Heart left ventricle (tissue), 13 donors: ENCODE results near the gene BICDL1.

Source experiments
- POLR2A ChIP-seq, 2 donors: fragments of 450-650 bp; IDR thresholded peaks; one replicate each; pipeline ENCODE4 v1.6.1; 2017; ENCODE audit warnings: antibody characterized with exemption in 2 of 2, mild to moderate bottlenecking in 2 of 2, moderate library complexity in 2 of 2
- TF ChIP-seq, protein P1 (sequence below), 12 donors: fragments of 200-600 bp; sonication (generic) in 4 of 12; IDR thresholded peaks; one replicate each; pipeline versions ENCODE4 v1.5.0 to v1.8.0; 2018 to 2022; ENCODE audit warnings: antibody characterized with exemption in 12 of 12, mild to moderate bottlenecking in 5 of 12
- donor health status: ischemic (EF 13 %, LVEDD 7.1; RV severe dilation, severe dysfunction).
- donor health status: DM: no; HTN: yes; CAD: no.
- donor health status: DM: no; HTN: no; CAD: no.
- donor health status: ischemic (EF 25% LVEDD 6.9; RV normal size, moderate dysfunction).
- donor health status: ischemic (EF 25% LVEDD 5.7; RV mildly dilated, moderate dysfunction).
- donor health status: ischemic (EF 35%, LVEDD 5.7; RV mildly dilated, moderate dysfunction).
- donor health status: nonischemic (EF 11% LVEDD 7.7; RV severe dilation, severe dysfunction).
- donor health status: DM: yes; HTN: yes; CAD: no.
- donor health status: PGD.
- donor health status: ischemic (EF 29% LVEDD 5.4; RV normal size, mild dysfunction).
- donor health status: nonischemic (EF 23%, LVEDD 6.1; RV moderate dilation, normal function).

DNA sequence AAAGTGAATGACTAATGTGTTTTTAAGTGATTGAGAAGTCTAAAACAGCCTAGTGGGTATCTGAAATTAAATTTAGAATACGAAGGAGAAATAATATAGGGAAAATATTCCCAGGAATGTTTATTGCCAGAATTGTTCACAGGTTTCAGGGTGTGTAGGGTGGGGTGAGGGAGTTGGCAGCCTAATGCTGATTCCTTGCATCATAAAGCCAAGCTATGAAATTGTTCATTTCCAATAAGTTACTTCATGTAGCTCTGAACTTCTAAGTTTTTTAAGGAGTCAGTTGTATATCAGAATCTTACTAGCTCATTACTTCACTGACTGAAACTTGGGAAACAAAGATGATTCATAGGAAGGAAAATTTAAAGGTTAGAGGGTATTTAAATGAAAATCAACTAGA lies 71.2 kb downstream of the BICDL1 start:
- TF ChIP-seq, protein P1, sequence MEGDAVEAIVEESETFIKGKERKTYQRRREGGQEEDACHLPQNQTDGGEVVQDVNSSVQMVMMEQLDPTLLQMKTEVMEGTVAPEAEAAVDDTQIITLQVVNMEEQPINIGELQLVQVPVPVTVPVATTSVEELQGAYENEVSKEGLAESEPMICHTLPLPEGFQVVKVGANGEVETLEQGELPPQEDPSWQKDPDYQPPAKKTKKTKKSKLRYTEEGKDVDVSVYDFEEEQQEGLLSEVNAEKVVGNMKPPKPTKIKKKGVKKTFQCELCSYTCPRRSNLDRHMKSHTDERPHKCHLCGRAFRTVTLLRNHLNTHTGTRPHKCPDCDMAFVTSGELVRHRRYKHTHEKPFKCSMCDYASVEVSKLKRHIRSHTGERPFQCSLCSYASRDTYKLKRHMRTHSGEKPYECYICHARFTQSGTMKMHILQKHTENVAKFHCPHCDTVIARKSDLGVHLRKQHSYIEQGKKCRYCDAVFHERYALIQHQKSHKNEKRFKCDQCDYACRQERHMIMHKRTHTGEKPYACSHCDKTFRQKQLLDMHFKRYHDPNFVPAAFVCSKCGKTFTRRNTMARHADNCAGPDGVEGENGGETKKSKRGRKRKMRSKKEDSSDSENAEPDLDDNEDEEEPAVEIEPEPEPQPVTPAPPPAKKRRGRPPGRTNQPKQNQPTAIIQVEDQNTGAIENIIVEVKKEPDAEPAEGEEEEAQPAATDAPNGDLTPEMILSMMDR (IDR thresholded peaks at IDR 0.05): no peak
- TF ChIP-seq POLR2A (IDR thresholded peaks at IDR 0.05): no peak
